HS-5 (cell line): ENCODE results near the gene LUZP1.

Source experiments
- DNase-seq: peaks from one replicate; pipeline ENCODE4 v3.0.0-alpha.2; 2012; ENCODE audit warnings: low read depth

Gene LUZP1

DNA sequence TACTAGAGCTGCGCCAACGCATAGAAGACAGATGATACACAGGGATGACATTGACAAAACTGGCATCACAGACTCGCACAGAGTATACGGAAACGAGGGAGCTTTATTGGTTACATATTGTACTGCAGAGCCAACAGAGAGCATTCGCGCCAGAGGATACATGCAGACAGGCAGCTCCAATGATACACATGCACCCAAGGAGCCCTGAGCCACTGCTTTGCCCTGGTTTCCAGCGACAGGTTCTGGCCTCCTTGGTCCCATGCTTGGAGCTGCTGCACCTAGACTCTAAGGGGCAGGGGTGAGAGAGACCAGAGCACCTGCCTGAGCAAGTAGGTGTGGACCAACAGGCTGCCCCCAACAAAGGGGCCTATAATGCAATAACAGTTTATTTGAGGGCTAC is 83.8 kb downstream of the LUZP1 start:
- DNase-seq = no peak

GRCh38 chr1:23083714-23084480 is 84.8 kb downstream of the LUZP1 start:
- DNase-seq = no peak

GRCh38 chr1:23081376-23081775 is 87.3 kb downstream of the LUZP1 start:
- no peak for DNase-seq

DNA sequence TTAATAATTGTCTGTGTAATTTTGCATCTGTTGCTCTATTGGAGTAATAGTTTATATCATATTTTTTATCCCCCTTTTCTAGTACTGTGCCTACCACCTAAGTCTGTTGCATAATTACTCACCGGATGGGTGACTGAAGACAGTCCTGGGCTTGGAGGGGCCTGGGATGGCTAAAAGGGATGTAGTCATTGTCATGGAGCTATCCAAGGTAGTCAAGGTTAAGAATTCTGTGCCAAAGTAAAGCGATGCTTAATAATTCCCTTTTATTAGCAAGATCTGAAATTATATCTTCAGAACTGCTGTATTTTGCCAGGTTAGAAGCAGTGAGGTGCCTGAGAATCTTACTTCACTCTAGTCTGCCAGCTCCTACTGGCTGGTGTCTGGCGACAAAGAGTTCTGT is 87.8 kb downstream of the LUZP1 start:
- no peak for DNase-seq

GRCh38 chr1:23079025-23079424 is 89.6 kb downstream of the LUZP1 start:
- DNase-seq = no peak

DNA sequence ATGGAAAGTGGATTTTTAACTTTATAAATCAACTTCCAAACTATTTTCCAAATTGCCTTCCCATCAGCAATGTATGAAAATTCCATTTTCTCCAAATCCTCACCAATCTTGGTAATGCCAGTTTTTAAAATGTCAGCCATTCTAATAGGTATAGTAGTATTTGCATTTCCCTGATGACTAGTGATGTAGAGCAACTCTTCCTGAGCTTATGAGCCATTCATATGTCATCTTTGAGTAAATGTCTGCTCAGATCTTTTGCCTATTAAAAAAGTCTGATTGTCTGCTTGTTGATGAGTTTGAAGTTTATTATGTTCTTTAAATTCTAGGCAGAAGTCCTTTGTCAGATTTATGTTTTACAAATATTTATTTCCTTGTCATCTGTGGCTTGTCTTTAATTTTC is 94.6 kb downstream of the LUZP1 start:
- DNase-seq = no peak

- DNase-seq = no peak
Observed at GRCh38 chr1:23069675-23070074, 99.0 kb downstream of the LUZP1 start.

- no peak for DNase-seq
Observed at GRCh38 chr1:23069149-23069548, 99.5 kb downstream of the LUZP1 start.

GRCh38 chr1:23066075-23066474 is 102.6 kb downstream of the LUZP1 start:
- DNase-seq = no peak

DNA sequence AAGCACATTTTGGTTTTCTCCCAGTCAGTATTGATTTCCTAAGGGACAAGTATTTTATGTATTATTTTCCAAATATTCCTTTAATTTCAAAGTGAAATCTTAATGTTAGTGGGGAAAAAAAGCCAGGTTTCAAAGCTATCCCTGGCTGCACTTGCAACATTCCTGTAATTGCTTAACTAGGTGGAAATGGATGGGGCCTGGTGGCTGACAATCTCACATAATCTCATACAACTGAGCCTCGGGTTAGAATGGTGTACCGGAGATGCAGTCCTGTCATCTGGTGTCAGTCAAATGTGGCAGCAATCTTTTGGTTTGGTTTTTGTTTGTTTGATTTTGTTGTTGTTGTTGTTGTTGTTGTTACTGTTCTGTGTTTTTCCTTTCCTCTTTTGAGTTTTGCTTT is 103.3 kb downstream of the LUZP1 start:
- DNase-seq = no peak

DNA sequence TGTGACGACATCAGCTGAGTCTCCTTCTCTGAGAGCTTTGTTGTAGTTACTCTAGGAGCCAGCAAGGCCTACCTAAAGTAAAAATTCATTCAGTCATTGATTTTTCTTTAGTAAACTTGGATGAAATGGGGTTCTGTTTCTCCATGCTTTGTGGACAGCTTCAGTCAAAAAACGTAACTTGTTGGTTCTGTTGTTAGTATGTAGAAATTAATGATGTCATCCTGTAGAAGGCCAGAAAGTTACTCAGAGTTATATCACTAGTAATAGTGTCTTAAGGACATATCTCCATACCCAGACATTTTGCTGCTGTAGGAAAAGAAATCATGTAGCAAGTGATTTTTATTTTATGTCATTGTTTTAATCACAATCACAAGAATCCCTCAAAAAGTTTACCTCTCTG is 106.4 kb downstream of the LUZP1 start:
- DNase-seq = no peak

DNA sequence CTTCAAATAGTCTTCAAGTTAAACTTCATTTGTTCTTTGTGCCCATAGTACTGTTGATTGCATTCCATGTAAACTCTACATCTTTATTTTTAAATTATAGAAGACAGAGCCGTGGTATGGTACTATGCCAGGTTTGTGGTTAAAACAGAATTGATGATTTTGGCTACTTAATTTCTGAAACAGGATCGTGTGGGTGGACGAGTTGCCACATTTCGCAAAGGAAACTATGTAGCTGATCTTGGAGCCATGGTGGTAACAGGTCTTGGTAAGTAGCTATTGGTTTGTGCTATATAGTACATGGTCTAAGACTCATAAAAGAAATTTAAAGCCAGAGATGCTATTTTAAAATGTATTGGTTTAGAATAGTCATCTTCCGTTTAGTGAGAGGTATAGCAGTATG is 111.4 kb downstream of the LUZP1 start:
- no peak for DNase-seq

DNA sequence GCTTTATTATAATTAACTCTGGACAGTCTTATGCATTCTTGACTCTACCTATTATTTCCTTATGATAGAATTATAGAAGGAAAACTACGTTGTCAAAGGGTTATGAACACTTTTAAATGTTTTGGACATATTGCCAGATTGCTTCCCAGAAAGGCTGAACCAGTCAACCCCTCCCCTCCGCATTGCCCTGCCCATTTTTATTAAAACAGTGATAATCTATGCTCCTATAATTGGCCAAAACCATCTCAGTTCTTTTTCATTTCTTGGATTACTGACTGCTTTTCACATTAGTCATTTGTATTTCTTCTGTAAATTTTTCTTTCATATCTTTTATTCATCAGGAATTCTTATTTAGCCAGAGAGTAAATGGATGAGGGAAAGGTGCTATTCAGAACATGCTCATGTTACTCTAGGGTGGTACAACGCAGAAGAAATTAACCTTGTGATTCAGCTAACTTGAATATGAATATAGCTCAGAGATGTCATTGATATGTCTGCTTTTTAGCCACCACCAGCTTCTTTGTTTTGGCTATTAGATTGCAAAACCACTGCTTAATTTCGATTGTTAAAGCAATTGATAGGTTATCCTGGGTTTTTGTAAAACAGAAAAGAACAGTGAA is 117.3 kb downstream of the LUZP1 start:
- no peak for DNase-seq

- DNase-seq = no peak
Observed at GRCh38 chr1:23050201-23050600, 118.5 kb downstream of the LUZP1 start.

DNA sequence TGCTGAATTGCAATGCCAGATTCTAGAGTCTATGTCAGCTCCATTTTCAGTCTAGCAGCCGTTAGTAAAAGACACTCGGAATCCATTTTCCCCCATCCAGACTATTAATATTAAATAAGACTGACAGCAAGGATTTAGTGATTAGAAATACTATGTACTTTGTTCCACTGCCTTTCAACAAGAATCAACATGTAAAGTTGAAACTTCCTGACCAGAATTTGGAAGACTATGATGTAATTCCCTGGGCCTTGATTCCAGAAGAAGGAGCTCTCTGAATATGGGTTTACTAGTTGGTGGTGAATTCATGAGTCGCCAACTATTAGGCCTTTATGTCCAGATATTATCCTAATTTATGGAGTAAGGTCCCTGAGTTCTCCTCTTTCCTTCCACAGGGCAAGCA is 124.6 kb downstream of the LUZP1 start:
- DNase-seq = no peak

DNA sequence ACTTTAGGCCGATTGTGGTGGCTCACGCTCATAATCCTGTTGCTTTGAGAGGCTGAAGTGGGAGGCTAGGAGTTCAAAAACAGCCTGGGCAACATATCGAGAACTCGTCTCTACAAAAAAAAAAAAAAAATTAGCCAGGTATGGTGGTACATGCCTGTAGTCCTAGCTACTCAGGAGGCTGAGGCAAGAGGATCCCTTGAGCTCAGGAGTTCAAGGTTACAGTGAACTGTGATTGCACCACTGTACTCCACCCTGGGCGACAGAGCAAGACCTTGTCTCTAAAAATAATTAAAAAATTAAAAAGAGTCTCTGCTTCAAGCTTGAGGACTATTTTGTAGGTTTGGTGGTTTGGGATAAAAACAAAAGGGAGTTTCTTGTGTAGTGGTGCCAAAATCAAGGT is 128.1 kb downstream of the LUZP1 start:
- DNase-seq = no peak

GRCh38 chr1:23039308-23039826 is 129.3 kb downstream of the LUZP1 start:
- no peak for DNase-seq

- DNase-seq = no peak
Observed at GRCh38 chr1:23037081-23037740, 131.4 kb downstream of the LUZP1 start.

GRCh38 chr1:23035823-23036452 is 132.7 kb downstream of the LUZP1 start:
- DNase-seq = no peak
